Coronary artery (tissue), 2 donors: Measurements from ENCODE around the gene DVL3.
"Not testable (repeated sequence)": the region's sequence is repeated elsewhere in the genome, so short reads cannot be mapped to it uniquely, and the experiment has no call there.

Source experiments
- DNase-seq: peaks from one replicate; pipeline ENCODE4 v3.0.0-alpha.2; 2017; ENCODE audit warnings: low spot score
- H3K27ac ChIP-seq, 2 donors: fragments of 200-600 bp; sonication (generic); one replicate each; pipeline ENCODE4 v1.5.1; 2016 to 2019
- H3K4me3 ChIP-seq: fragments of 200-600 bp; sonication (generic); 2 replicates; pipeline ENCODE4 v1.5.1; 2016; ENCODE audit warnings: mild to moderate bottlenecking, moderate library complexity
- TF ChIP-seq, protein P1 (sequence below): fragments of 200-600 bp; sonication (generic); IDR thresholded peaks from one replicate; pipeline ENCODE4 v1.5.1; 2019; ENCODE audit warnings: antibody characterized with exemption

DVL3 gene

DNA sequence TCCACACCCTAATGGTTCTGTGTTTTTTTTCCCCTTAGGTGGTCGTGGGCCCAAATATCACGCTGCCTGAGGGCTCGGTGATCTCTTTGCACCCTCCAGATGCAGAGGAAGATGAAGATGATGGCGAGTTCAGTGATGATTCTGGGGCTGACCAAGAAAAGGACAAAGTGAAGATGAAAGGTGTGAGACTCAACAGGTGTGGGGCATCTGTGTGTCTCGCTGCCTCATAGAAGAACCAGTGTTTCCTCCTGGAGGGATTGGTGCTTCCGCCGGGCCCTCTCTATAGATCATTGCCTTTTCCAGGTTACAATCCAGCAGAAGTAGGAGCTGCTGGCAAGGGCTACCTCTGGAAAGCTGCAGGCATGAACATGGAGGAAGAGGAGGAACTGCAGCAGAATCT, 13.0 kb upstream of the DVL3 start:
- no peak for DNase-seq
- TF ChIP-seq, protein P1, sequence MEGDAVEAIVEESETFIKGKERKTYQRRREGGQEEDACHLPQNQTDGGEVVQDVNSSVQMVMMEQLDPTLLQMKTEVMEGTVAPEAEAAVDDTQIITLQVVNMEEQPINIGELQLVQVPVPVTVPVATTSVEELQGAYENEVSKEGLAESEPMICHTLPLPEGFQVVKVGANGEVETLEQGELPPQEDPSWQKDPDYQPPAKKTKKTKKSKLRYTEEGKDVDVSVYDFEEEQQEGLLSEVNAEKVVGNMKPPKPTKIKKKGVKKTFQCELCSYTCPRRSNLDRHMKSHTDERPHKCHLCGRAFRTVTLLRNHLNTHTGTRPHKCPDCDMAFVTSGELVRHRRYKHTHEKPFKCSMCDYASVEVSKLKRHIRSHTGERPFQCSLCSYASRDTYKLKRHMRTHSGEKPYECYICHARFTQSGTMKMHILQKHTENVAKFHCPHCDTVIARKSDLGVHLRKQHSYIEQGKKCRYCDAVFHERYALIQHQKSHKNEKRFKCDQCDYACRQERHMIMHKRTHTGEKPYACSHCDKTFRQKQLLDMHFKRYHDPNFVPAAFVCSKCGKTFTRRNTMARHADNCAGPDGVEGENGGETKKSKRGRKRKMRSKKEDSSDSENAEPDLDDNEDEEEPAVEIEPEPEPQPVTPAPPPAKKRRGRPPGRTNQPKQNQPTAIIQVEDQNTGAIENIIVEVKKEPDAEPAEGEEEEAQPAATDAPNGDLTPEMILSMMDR, result no peak
- H3K27ac ChIP-seq, result no peak overlapping the region
- no peak overlapping the region for H3K4me3 ChIP-seq

DNA sequence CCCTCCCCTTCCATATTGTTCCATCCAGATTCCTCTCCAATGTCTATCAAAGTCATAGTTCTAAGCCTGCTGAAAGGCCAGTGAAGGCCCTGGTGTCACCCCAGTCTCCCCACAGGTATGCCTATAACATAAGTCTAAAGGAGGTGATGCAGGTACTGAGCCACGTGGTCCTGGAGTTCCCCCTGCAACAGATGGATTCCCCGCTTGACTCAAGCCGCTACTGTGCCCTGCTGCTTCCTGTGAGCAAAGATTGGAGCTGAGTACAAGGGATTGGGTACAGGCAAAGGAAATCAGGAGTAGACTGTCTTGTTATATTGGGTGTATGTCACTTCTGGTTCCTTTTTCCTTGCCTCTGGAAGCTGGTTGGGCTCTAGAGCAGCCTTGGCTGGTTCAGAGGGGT, 11.8 kb upstream of the DVL3 start:
- H3K4me3 ChIP-seq, result no peak overlapping the region
- TF ChIP-seq, protein P1, result no peak
- no peak for DNase-seq
- H3K27ac ChIP-seq, result no peak overlapping the region

DNA sequence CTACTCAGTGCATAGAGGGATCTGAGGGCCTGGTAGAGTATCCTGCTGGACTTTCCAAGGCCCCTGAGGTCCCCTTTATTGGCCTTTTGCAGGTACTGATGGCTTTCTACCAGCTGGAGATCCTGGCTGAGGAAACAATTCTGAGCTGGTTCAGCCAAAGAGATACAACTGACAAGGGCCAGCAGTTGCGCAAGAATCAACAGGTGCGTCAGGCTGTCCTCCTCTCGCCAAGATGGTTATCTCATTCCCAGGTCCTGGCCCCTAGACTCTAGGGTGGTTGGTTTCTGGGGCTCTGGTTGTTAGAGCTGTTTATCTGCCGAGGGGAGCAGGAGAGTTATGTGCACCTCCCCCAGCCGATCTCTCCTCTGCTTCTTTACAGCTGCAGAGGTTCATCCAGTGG, 10.7 kb upstream of the DVL3 start:
- TF ChIP-seq, protein P1, result no peak
- DNase-seq, result no peak
- H3K27ac ChIP-seq, result no peak overlapping the region
- no peak overlapping the region for H3K4me3 ChIP-seq

DNA sequence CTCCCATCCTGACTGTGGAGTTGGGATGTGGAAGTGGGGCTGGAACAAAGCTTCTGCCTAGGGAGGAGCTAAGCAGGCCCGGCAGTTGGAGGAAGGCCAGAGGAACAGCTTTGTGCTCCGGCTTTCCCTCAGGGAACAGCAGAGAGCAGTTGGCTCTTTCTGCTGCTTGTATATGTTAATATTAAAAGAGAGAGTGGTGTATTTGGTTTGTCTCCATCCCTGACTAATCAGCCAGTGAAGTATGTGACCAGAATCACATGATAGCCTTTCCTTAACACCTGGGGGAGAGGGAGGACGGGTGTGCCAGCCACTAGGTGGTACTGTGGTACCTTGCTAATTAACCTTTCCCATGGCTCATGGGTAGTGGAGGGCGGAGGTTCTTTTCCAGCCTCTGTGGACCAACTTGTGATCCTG, 10.1 kb upstream of the DVL3 start:
- TF ChIP-seq, protein P1, result no peak
- no peak overlapping the region for H3K4me3 ChIP-seq
- DNase-seq, result no peak
- no peak overlapping the region for H3K27ac ChIP-seq

DNA sequence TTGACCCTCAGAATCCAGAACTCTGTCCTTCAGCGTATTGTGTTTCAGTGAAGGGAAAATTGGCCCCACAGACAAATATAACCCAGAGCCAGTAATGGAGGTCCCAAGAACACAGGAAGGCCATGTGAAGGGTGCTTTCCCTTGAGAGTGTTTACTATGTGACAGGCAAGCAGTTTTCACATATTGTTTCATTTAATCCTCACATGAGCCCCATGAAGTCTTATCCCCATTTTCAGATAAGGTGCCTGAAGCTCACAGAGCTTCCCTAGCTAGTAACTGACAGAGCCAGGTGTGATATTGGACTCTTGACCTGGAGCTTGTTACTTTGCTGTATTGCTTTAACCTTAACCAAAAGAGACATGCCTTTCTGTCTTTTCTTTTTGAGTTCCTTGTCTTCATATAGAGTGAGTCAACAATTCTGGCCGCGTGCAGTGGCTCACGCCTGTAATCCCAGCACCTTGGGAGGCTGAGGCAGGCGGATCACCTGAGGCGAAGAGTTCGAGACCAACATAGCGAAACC, 9.4 kb upstream of the DVL3 start:
- Histone ChIP-seq H3K4me3 (no peak overlapping the region), H3K27ac (no peak overlapping the region)
- TF ChIP-seq, protein P1, result no peak
- DNase-seq, result no peak

DNA sequence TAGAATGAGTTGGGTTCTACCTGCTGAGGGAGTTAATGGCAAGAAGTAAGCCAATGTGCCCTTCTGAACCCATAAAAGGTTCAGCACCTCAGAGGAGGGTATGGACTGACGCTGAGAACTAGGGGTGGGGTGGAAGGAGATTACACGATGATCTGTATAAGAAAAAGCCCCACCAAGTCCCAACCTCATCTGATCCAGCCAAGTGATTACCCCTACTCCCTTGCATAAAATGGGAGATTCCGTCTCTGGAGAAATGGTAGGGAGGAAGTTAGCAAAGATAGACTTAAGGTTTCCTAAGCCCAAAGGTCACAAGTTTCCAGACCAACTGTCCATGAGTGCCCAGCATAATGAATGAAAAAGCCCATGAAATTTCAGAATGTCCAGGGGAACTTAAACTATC, 7.1 kb upstream of the DVL3 start:
- Histone ChIP-seq H3K4me3 (no peak overlapping the region), H3K27ac (no peak overlapping the region)
- TF ChIP-seq, protein P1, result no peak
- no peak for DNase-seq

DNA sequence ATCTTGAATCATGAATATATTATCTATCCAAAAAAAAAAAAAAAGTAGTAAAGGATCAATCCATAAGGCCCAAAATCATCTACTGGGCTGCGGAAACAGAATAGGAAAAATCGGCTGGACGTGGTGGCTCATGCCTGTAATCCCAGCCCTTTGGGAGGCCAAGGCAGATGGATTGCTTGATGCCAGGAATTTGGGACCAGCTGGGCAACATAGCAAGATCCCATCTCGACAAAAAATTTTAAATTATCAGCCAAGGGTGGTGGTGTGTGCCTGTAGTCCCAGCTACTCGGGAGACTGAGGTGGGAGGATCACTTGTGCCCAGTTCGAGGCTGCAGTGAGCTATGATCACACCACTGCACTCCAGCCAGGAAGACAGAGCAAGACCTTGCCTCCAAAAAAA, 6.1 kb upstream of the DVL3 start:
- Histone ChIP-seq H3K27ac (no peak overlapping the region), H3K4me3 (no peak overlapping the region)
- TF ChIP-seq, protein P1, result no peak
- no peak for DNase-seq

DNA sequence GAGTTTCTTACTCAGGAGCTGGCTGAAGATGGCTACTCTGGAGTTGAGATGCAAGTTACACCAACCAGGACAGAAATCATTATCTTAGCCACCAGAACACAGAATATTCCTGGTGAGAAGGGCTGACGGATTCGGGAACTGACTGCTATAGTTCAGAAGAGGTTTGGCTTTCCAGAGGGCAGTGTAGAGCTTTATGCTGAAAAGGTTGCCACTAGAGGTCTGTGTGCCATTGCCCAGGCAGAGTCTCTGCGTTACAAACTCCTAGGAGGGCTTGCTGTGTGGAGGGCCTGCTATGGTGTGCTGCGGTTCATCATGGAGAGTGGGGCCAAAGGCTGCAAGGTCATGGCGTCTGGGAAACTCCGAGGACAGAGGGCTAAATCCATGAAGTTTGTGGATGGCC, 5.4 kb upstream of the DVL3 start:
- H3K4me3 ChIP-seq, DNase-seq: not testable (repeated sequence)

More for the DNA sequence above, 5.4 kb upstream of the DVL3 start:
- H3K27ac ChIP-seq, result not testable (repeated sequence)
